Stimulated activated CD8-positive, alpha-beta memory T cell treated with anti-CD3 and anti-CD28 coated beads, Interleukin-12 subunit alpha, Interleukin-12 subunit beta, amount 100 ng/mL, for 24 hours (primary cell): ENCODE measurements around the gene CD47.
A peak's percentile ranks its signal among the peaks of the same experiment; 100 is the strongest.

Experiments
- DNase-seq: peaks from one replicate; pipeline ENCODE4 v3.0.0-alpha.2; 2020; ENCODE audit errors: extremely low read depth

Gene CD47

DNA sequence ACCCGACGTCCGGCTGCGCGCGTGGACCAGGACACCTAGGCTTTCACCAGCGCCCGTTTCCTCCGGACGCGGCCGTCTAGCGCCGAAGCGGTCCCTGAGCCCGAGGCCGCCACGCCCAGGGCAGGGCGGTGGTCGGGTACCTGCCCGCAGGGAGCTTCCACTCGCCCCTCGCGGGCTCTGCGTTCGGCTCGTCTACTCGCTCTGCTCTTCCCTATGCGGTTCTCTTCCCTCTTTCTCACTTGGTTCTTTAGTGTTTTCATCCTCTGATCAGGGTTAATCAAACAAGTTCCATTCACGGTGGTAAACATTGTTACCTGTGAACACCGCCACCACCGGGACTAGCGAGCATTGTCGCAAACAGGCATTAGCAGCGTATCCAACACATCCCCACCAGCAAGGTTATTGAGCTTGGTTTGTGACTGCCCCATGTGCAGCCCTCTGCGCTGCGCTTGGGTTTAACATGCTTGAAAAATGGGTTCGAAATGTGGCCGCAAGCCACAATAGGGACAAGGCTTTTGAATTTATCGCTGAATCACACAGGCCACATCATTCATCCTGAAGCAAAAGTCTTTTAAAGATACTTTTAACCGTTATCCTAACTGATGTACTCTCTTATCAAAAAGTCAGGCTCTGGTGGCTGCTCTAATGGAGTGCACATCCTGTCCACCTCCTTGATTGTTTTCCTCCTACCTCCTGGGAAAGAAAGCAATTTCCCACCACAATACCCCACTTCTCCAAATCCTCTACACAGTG lies 843 bp upstream of the CD47 start:
- DNase-seq, result no peak

DNA sequence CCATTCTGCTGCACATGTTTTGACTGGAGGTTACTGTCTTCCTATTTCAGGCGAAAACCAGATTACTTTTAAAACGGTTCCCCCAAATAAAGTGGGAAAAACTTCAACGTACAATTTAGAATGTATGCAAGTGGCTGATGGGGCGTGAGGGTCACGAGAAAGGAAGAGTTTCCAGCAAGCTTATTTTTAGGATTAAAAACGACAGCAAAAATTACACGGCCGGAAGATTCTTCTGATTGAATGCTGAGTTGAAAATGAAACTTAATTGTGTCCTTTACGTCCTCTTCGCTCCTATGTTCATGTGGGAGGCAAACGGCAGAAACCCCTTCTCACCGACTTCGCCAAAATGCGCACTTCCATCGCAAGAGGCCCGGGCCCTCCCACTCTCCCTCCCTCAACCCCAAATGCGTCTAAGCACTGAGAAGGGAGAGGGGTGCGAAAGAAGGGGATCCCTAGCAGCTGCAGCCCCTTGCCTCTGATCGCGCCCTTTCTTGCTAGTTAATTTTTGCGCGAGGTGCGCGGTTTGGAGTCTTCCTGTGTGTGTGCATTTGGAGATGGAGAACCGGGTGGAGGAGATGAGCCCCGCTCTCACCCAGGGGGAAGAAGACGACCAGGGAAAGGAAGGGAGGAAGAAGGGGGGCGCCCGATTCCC lies 656 bp downstream of the CD47 start:
- DNase-seq, result peak; percentile 24

DNA sequence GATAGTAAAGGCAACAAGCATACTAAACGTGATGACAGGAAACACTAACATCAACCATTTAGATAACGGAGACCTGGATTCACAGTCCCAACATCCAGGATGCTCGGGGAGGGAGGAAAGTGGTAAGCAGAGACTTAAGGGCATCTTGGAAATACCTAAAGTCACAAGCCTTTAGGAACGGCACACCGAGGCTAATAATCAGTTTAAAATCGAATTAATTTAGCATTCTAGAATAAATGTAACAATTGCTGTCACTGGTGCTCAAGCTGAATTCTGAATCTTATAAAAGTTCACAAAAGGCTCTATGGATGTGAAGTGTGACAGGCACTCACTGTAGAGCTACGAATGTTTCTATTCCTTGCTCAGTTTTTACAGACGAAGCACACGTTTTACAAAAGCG lies 1.3 kb downstream of the CD47 start:
- DNase-seq, result no peak

DNA sequence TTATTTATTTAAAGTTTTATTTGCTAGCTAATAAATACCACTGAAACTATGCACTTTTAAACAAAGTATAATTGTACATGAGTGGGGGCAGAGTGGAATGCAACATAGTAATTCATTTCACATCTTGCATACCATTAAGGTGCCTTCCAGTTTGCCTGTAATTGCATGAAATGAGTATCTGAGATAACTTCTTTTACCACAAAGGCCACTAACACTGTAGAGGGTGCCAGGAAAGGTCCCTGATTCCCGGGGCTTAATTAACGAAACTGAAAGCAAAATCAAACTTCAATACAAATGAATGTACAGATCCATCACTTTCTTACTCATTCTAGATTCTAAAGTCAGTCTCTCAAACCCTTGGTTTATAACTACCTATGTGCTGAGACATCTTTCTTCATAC lies 2.1 kb downstream of the CD47 start:
- no peak for DNase-seq

DNA sequence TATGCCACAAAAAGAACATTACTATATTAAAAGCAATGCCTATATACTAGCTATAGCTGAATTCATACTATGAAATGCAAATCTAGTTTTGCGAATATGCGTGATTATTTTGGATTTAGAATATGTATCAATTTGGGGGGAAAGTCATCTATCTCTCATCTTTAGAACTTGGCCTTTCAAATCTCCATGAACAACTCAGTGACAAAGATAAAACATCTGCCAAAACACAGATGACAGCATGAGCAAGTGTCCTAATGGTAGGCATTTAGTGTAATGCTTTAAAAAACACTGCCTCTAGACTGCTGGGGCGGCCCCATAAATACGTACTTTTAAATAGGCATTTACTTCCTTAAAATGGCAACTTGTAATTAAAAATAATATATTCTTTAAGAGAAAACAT lies 2.7 kb downstream of the CD47 start:
- DNase-seq, result no peak

DNA sequence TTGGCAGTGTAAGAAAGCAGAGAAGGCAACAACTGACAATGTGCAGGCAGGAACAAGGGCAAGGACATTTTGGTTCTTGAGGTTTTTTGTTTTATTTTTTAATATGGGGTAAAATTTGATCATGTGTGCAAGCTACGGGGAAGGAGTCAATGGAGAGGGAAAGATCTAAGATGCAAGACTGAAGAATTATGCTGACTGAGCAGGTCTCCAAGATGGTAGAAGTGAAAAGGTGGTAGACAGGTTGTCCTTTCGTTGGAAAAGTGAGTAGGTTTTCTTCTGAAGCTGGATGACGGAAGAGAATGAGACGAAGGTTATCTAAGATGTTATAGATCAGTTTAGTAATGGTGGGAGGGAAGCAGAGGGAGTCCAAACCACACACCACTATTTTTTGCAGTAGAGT lies 4.2 kb downstream of the CD47 start:
- no peak for DNase-seq

DNA sequence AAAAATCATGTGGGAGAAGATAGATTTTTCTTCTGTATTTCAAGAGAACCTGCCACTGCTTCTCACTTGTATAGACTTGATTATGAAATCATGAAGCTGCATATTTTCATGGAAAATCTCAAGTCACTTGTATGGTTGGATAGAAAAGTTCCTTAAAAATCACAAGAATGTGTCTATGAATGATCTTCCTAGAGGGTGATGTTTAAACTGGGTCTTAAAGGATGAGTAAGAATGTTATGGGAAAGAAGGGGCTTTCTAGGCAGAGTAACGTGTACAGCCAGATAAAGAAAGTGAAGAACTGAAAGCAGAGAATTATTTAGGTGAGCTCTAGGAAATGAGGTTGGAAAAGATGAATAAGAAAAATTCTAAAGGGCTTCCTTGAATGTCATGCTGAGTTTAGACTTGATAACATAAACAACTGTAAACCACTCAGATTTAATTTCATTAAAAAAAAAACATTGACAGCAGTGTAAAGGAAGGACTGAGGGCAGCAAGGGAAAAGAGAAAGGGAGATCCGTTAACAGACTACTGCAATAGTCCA lies 5.0 kb downstream of the CD47 start:
- no peak for DNase-seq

DNA sequence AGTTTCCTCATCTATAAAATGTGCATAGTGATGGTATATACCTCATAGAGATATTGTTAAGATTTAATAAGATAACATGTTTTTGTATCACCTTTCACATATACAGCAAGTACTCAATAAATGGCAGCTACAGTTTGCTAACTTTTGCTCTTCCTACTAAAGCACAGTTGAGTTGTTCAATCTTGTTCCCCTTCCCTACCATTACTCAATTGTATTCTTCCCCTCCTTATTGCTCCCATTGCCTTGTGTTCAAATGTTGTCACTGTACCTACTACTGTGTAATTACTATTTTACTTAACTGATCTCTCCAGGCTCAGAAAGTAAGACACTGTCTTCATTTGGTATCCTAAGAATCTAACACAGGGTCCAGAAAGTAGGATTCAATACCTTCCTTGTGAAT lies 5.5 kb downstream of the CD47 start:
- no peak for DNase-seq

DNA sequence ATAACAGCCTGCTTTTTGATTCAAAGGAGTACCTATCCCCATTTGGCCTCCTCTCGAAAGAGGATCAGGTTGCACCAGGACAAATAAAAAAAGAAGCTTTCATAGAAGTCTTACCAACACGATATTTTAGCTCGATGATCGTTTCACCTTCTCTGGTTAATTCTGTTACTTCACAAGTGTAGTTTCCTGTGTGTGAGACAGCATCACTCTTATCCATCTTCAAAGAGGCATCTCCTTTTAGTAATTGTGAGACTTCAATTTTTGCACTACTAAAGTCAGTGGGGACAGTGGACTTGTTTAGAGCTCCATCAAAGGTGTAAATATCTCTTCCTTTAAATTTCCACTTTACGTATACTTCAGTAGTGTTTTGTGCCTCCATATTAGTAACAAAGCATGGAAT lies 11.0 kb downstream of the CD47 start:
- no peak for DNase-seq

DNA sequence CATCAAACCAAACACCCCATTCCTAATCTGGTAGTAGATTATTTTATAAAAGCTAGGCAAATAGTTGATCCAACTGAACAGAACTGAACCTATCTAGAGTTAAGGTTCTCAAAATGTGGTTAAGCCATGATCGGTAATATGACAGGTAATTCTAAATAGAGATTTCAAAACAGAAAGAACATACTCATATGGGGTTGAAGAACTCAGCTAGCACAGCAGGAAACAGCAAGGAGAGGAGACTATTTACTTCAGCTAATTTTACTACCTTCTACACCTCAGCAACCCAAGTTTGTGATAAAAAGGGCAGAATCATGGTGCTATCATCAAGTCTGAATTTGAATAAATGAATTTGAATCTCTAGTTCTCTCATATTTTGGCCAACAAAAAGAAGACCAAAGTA lies 11.8 kb downstream of the CD47 start:
- no peak for DNase-seq

DNA sequence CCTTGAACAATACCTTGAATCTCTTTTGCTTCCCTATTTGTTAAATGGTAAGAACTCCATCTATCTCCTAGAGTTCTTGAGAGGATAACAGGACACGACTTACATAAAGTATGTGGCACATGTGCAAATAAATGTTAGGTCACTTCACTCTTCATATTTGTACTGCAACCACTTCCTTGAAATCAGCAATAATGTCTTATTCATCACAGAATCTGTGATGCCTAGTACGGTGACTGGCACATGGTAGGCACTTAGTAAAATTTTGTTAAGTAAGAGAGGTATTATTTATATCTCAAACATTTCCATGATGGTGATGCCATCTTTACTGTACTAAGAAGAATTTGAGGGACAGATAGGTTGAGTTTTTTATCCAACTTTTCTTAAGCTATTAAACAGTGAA lies 14.3 kb downstream of the CD47 start:
- no peak for DNase-seq

DNA sequence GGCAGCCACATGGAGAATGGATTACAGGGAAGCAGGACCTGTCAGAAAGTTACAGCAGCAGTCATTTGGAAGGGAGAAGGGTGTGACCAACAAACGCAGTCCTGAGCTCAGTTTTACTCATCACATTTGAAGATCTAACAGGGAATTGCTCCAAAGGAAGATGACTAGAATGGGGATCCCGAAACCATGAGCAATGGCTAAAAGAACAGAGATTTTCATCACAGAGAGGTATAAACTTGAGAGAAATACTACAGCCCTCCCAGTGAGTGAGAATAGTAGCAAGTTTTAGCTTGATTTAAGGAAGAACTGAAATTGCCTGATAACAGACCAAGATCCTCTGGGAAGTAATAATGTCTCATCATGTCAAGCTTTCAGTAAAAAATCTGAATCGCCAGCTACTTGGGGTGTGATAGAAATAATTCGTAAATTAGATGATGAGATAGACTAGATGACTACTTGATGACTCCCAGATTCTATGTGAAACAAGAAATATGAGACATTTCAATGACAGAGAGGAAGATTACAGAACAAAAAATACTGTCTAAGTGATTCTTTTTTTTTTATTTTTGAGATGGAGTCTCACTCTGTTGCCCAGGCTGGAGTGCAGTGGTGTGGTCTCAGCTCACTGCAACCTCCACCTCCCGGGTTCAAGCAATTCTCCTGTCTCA lies 16.9 kb downstream of the CD47 start:
- no peak for DNase-seq

DNA sequence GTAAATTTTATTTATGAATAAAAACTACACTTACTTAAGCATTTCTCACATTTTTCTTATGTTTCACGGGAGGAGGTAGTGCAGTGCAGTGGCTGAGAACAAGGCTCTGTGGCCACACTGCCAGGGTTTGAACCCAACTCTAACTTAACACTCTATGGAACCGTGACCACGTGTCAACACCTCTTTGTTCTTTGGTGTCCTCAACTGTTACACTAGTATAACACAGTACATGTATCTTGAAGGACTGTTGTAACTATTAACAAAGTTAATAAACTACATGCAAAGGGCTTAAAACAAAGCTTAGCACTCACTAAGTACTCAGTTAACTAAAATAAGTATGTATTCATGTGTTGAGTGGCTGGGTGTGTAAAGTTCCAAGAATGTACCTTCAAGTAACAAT lies 19.5 kb downstream of the CD47 start:
- no peak for DNase-seq

DNA sequence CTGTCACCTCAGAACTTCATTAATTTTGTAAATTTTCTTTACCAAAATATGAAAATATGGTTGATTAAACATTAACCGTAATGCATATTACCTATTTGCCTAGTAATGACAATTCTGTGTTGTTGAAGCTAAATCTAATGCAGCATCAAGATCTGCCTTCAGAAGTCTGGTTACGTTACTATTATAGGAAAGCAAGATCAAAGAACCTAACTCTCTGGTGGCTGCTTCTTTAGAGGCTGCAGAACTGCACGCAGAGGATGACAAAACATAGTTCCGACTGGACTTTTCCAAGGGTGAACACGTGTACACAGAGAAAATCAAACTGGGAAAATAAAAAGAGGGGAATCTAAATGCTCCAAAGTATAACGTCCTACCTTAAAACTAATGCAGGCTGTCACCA lies 20.5 kb downstream of the CD47 start:
- no peak for DNase-seq

DNA sequence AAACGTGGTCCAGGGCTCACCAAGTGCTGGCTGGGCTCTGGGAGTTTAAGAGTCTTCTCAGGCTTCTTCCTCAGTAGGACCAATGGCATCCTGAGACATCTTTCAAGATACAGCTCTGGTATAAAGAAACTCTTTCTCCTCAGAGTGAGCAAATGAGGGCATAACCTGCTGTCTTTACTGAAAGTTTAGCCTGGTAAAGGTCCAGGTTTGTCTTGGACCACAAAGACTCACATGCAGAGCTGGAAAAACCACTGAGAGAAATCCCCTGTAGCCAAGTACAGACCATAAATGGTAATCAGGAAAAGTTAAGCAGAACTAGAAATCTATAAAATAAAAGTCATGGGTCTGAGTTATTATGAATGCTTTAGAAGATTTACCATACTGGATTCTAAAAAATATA lies 23.1 kb downstream of the CD47 start:
- no peak for DNase-seq

DNA sequence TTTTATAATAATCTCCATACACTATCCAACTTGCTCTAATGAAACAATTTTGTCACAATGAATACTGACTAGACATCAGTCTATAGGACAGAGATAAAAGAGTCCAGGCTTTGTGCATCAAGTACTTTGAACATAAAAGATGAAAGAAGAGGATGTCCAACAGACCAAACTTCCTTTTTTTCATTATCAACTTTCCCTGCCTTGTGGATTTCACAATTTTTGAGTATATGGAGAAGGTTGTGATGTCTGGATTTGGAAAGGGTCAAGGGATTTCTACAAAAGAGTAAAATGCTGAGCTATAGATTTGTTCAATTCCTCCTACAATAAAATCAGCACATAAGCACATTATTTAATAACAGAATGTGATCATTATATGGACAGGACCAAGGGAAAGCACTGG lies 25.7 kb downstream of the CD47 start:
- no peak for DNase-seq

DNA sequence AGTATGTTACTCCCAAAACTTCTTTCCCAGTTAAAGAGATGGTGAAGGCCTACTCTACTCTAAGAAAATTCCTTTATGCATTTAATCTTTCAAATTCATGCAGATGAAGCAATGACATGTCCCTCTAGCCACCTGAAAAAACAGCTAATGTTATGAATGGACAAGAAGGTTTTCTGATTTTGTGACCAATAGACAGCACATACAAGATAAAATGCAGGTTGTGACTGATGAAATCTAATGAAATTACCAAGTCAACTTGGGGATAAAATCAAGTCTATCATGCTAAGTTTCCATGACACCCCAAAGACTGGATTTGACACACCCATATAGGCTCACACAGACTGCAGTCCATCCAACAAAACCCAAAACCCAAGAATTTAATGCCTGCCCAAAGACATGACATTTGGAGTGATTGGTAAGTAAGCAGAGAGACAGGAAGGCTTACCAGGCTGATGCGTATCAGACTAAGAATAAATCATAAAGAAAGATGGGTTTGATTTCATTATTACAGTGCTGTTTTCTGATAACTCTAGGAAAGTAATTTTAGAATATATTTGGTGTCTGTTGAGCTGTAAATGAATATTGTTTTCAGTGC lies 26.4 kb downstream of the CD47 start:
- no peak for DNase-seq

DNA sequence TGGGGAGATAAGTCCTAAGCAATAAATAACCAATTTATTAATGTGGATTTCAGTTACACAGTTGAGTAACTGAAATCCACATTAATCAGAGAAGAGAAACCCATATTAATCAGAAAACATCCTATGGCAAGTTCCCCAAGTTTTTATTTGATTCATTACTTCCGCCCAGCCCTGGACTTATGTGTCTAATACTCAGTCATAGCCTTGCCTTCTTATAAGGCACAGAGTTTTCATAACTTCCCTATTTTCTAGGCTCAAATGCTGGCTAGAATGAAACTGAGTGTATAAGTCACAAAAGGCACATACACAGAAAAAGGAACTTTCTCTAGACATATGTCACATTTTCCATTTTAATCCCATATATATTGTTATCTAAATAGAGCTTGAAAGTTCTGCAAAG lies 28.8 kb downstream of the CD47 start:
- DNase-seq, result no peak

DNA sequence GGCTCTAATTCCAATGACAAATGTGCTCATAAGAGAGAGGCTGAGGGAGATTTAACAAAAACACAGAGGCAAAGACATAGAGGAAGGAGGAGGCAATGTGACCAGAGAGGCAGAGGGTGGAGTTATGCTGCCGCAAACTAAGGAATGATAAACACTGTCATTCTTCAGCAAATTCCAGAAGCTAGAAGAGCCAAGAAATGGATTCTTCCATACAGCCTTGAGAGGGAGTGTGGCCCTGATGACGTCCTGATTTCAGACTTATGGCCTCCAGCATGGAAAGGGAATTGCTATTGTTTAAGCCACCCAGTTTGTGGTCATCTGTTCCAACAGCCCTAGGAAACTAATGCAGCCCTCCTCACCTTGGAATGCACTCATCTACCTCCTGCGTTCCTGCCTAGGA lies 30.5 kb downstream of the CD47 start:
- DNase-seq, result no peak

DNA sequence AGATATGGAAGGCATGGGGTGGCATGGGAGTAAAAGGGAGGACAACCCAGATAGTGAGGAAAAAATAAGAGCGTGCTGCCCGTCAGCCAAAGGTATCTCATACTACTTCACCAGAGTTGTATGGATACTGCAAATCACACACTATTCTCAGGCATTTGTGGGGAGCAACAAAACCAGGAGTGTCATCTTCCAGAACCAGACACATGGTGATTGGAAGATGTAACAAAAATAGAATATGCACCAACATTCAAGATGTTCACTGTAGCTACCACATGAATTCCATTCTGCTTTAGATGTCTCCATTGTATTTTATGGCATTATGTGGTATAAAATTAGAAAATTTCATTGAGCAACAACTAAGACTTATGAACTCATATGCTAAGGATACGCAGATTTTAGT lies 34.9 kb downstream of the CD47 start:
- no peak for DNase-seq

DNA sequence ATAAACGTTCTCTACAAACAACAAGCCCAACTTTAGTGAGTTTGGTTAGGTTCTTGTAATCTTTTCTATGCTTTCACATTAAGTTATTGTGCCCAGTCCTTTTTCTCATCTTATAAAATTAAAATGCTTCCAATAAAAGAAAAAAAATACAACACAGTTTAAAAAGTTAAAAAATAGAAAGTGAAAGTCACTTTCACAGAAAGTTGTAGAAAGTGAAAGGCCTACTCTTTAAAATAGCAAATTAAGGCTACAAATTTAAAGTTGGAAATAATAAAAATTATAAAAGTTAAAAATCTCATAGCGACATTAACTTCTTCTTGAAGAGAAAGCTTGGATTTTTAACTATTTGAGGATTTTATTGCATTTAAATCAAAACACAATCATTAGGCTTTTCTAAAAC lies 35.9 kb downstream of the CD47 start:
- no peak for DNase-seq

DNA sequence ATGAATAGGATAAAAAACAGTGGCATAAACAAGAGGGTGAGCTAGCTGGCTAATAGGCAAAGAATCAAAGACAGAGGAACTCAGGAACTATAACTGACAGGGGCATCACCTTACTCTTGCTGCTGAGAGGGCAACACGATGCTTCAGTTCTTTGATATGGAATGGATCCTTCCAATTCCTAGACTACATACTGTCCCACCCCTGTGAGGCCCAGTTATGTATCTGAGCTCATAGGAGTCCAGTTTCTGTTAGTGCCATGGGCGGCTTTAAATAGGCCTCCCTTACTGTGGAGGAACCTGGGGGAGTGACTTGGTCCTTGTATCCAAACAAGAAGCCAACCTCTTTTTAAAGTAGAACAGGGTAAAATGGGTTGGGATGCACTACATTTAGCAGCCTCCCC lies 37.3 kb downstream of the CD47 start:
- DNase-seq, result no peak

DNA sequence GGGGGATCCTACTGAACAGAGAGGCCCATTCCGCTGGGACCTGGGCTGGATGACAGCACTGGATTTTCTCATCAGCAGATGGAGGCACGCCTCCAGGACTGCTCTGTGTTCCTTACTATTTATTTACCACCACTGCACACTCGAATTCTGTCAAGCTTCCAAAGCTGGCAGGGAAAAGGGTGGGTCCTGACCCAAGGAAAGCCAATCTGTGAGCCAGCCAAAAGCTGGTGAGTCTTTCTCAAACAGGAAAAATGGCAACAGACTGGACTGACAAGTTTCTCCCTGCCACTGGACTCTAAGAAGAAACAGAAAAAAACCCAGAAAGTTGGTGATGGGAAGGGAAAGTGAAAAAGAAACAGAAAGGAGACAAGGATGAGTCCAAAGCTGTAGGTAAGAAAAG lies 37.8 kb downstream of the CD47 start:
- no peak for DNase-seq
